Mammary epithelial cell (primary cell): ENCODE results near the gene DBNL.

ENCODE experiments used
- CTCF ChIP-seq, 2 donors: IDR thresholded peaks in 1 of 2; conservative IDR thresholded peaks in 1 of 2; 2 replicates each; pipeline ENCODE4 v1.5.1; 2011 to 2012; ENCODE audit warnings: inconsistent platforms in 2 of 2, low read length in 2 of 2, mild to moderate bottlenecking in 2 of 2, control low read depth in 1 of 2, low read depth in 1 of 2; ENCODE audit not compliant: insufficient read depth in 1 of 2; ENCODE audit errors: extremely low read depth in 1 of 2
- EZH2 ChIP-seq: IDR thresholded peaks from 2 replicates; pipeline ENCODE4 v1.6.1; 2012; ENCODE audit warnings: low read length, inconsistent platforms, borderline replicate concordance

GRCh38 chr7:44096326-44096881 is 51.9 kb downstream of the DBNL start:
- TF ChIP-seq CTCF (conservative IDR thresholded peaks at IDR 0.05 in 1 of 2, IDR thresholded peaks at IDR 0.05 in 1 of 2; ENCODE audit: extremely low read depth in 1 of 2, insufficient read depth in 1 of 2, low read depth in 1 of 2, low read length in 2 of 2): no peak
- TF ChIP-seq EZH2: no peak
